BE2C (cell line): Measurements from ENCODE around the gene PRKCH.

ENCODE experiments used
- DNase-seq: peaks from one replicate; pipeline ENCODE4 v3.0.0-alpha.2; 2020
- H3K27me3 ChIP-seq: fragments of 250-450 bp; sonication (Bioruptor Pico); 2 replicates; pipeline ENCODE4 v1.5.1; 2020; ENCODE audit warnings: mild to moderate bottlenecking
- H3K36me3 ChIP-seq: fragments of 250-450 bp; sonication (Bioruptor Pico); 2 replicates; pipeline ENCODE4 v1.5.1; 2020; ENCODE audit warnings: mild to moderate bottlenecking
- H3K4me1 ChIP-seq: fragments of 250-450 bp; sonication (Bioruptor Pico); 2 replicates; pipeline ENCODE4 v1.5.1; 2020
- H3K4me3 ChIP-seq: 2 replicates; pipeline ENCODE4 v1.5.1; 2011; ENCODE audit warnings: low read depth, low read length
- H3K9me3 ChIP-seq: fragments of 250-450 bp; sonication (Bioruptor Pico); 2 replicates; pipeline ENCODE4 v1.5.1; 2020
- TF ChIP-seq, protein P1 (sequence below): IDR thresholded peaks from 2 replicates; pipeline ENCODE4 v1.5.1; 2012; ENCODE audit warnings: mild to moderate bottlenecking, low read depth, low read length

PRKCH gene

DNA sequence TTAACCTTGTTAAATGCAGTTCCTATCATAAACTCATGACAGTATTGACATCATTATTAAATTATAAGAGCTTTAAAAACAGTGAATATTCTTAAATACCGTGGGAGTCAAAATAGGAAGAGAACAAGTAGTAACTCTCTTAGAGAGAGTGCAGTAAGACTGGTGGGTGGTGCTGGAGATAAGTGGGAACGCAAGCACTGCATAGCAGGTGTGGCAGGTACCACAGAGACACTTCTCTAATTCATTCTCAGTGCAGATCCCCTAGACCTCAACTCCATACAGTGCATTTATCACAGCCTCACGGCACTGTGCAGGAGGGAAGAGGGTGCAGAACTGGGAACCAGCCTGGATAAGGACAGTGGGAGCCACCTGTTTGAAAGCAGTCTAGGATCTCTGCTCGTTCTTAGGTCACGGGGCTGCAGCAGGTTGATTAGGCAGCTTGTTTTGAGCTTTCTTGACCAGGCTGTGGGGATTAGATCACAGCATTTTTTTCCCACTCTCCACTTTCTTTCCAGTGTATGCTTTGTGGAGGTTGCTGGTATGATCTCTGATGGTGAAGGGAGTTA lies 165.6 kb downstream of the PRKCH start:
- no peak for DNase-seq

DNA sequence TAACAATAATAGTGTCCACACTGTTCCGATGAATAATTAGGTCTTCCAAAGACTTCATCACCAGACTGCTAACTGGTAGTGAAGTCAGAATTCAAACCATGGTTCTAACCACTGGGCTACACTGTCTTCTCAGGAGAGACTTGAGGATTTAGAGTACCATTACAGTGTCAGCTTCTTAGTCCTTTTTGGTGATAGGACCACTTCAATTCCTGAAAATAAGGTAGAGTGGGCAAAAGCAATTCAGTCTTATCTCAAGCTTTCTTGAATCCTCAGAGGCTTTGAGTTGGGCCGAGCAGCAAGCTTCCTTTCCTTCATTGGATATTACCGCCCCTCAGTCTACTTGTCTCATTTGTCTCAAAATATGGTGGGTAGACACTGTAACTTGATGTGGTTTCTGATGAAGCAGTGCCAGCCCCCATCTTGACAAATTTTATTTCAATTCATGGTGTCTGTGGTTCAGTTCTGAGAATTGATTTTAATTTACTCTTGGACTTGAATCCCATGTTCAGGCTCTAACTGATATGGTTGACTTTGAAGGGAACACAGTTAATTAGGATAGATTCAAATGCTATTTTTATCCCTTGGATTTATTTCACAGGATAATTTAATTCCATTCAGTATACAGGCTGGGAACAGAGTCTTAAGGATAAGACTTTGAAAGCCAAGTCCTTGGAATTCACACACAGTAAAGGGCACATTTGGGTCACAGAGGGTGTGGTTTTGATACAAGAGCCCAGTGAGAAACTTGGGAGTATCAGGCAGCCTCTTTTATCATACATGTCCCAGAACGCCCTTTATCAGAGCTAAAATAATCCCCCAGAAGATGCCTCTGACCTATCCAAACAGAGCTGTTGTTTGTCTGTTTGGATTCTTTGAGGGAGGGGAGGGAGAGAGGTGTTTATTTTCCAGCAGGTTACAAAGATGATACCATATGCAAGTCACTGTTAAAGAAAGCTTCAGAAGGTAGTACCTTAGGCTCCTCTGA lies 167.3 kb downstream of the PRKCH start:
- H3K4me1 ChIP-seq: peaks cover 3% of the 10 kb centered on the region; the same call in 1 of the 2 replicates
- TF ChIP-seq, protein P1, sequence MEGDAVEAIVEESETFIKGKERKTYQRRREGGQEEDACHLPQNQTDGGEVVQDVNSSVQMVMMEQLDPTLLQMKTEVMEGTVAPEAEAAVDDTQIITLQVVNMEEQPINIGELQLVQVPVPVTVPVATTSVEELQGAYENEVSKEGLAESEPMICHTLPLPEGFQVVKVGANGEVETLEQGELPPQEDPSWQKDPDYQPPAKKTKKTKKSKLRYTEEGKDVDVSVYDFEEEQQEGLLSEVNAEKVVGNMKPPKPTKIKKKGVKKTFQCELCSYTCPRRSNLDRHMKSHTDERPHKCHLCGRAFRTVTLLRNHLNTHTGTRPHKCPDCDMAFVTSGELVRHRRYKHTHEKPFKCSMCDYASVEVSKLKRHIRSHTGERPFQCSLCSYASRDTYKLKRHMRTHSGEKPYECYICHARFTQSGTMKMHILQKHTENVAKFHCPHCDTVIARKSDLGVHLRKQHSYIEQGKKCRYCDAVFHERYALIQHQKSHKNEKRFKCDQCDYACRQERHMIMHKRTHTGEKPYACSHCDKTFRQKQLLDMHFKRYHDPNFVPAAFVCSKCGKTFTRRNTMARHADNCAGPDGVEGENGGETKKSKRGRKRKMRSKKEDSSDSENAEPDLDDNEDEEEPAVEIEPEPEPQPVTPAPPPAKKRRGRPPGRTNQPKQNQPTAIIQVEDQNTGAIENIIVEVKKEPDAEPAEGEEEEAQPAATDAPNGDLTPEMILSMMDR: no peak
- no peak for DNase-seq
- H3K36me3 ChIP-seq: no peaks in the 10 kb centered on the region
- no peaks in the 10 kb centered on the region for H3K9me3 ChIP-seq
- H3K4me3 ChIP-seq: no peak overlapping the region
- no peaks in the 10 kb centered on the region for H3K27me3 ChIP-seq

More for the DNA sequence above, 165.6 kb downstream of the PRKCH start:
- Histone ChIP-seq H3K4me3 (no peak overlapping the region), H3K36me3 (no peaks in the 10 kb centered on the region), H3K27me3 (no peaks in the 10 kb centered on the region), H3K4me1 (peaks cover 16% of the 10 kb centered on the region), H3K9me3 (no peaks in the 10 kb centered on the region)
- TF ChIP-seq, protein P1: no peak

DNA sequence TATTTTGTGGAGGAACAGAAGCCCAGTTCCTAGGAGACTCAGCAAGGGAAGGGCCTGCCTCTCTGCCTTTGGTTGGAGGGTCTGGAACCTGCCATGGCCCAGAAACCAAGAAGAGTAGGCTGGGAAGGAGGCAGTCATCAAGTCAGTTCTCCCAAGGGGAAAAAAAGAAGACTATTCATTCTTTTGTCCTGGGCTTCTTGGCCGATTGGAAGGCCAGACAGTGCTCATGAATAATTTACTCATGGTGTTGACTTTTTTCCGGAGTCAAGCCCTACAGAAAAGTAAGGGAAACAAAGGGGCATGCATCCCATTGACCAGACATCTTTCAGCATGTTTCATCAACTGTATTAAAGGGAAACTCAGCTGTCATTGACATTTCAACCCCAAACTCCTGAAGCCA lies 168.1 kb downstream of the PRKCH start:
- no peak for DNase-seq
- Histone ChIP-seq H3K27me3 (no peaks in the 10 kb centered on the region), H3K36me3 (no peaks in the 10 kb centered on the region), H3K4me1 (peaks cover 3% of the 10 kb centered on the region; the same call in 1 of the 2 replicates), H3K9me3 (no peaks in the 10 kb centered on the region), H3K4me3 (no peak overlapping the region)
- TF ChIP-seq, protein P1: no peak

DNA sequence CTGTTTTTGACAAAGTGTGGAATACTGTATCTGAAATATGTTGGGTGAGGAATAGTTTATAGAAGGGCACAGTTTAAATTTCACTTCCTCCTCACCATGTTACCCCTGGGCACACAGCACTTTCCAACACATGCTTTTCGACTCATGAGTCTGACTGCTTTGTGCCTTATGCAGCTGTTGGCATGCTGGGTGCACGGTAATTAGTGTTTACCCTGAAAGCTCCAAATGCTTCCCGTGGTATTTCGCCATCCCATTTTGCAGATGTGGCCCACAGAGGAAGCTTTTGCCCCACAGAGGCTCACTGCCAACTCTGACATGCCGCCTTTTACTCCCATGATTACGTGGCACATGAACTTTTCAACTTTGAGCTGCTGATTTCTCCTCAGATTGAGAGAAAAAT lies 168.6 kb downstream of the PRKCH start:
- H3K27me3 ChIP-seq: no peaks in the 10 kb centered on the region
- TF ChIP-seq, protein P1: no peak
- H3K9me3 ChIP-seq: no peaks in the 10 kb centered on the region
- no peak for DNase-seq
- peaks cover 3% of the 10 kb centered on the region; the same call in 1 of the 2 replicates for H3K4me1 ChIP-seq
- H3K36me3 ChIP-seq: no peaks in the 10 kb centered on the region
- no peak overlapping the region for H3K4me3 ChIP-seq

DNA sequence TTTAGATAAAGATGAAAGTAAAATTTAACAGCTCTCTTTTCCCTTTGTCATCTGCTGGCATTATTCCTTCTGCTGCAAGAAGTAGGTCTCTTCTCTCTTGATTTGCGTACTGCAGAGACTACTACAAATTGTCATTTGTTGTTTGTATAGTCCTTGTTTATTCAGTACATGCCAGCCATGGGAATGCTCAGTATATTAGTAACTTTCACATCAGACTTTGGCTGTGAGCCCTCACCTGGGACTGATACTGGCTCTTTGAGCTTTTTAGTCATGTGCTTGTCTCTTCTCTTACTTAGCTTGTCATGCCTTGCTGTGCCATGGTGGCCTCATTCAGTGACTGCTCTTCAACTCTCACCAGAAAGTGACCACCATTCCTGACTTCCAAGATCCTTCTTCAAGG lies 169.8 kb downstream of the PRKCH start:
- H3K4me1 ChIP-seq: no peaks in the 10 kb centered on the region
- H3K4me3 ChIP-seq: no peak overlapping the region
- H3K36me3 ChIP-seq: no peaks in the 10 kb centered on the region
- TF ChIP-seq, protein P1: no peak
- no peaks in the 10 kb centered on the region for H3K27me3 ChIP-seq
- DNase-seq: no peak
- no peaks in the 10 kb centered on the region for H3K9me3 ChIP-seq
